CD14-positive monocyte (primary cell): Measurements from ENCODE around the gene BBS10. TPM values are rescaled to one million over a fixed set of nuclear protein-coding genes. Genes with fewer than 3 reads are reported as not detected.

Experiments used
- DNase-seq, 3 donors: peaks; one replicate each; pipeline ENCODE4 v3.0.0-alpha.2; 2011 to 2022
- H2AFZ ChIP-seq: 2 replicates; pipeline ENCODE4 v1.6.0; 2012; ENCODE audit warnings: mild to moderate bottlenecking, low read depth, low read length, inconsistent platforms; ENCODE audit not compliant: insufficient read depth, poor library complexity, severe bottlenecking
- H3K27ac ChIP-seq, 2 donors: 1 replicate in 1 of 2; 2 replicates in 1 of 2; pipeline ENCODE4 v1.5.1; 2012 to 2013; ENCODE audit warnings: low read length in 2 of 2, control low read depth in 1 of 2, inconsistent platforms in 1 of 2, low read depth in 1 of 2, mild to moderate bottlenecking in 1 of 2
- H3K27me3 ChIP-seq, 2 donors: one replicate each; pipeline versions ENCODE4 v1.6.0 to v1.6.1; 2011 to 2013; ENCODE audit warnings: low read length in 2 of 2; ENCODE audit not compliant: control insufficient read depth in 2 of 2, insufficient read depth in 2 of 2
- H3K36me3 ChIP-seq, 2 donors: replicated peaks in 1 of 2; 1 replicate in 1 of 2; 2 replicates in 1 of 2; pipeline versions ENCODE4 v1.5.1 to v1.6.1; 2012 to 2013; ENCODE audit warnings: low read length in 2 of 2, control low read depth in 1 of 2, inconsistent platforms in 1 of 2, mild to moderate bottlenecking in 1 of 2; ENCODE audit not compliant: insufficient read depth in 2 of 2, control insufficient read depth in 1 of 2
- H3K4me1 ChIP-seq, 2 donors: 1 replicate in 1 of 2; 2 replicates in 1 of 2; pipeline versions ENCODE4 v1.5.1 to v1.6.1; 2012 to 2013; ENCODE audit warnings: low read length in 2 of 2, control low read depth in 1 of 2, inconsistent platforms in 1 of 2, mild to moderate bottlenecking in 1 of 2, moderate library complexity in 1 of 2; ENCODE audit not compliant: insufficient read depth in 2 of 2, control insufficient read depth in 1 of 2
- H3K4me2 ChIP-seq: replicated peaks from 2 replicates; pipeline ENCODE3; 2012; ENCODE audit warnings: low read length, moderate library complexity, mild to moderate bottlenecking; ENCODE audit not compliant: poor library complexity, severe bottlenecking; ENCODE audit errors: extremely low read depth
- H3K4me3 ChIP-seq, 3 experiments: fragments of 200-600 bp in 1 of 3; sonication (generic) in 1 of 3; replicated peaks in 1 of 3; 1 replicate in 2 of 3; 2 replicates in 1 of 3; pipeline ENCODE4 v1.5.1; 2011 to 2013; ENCODE audit warnings: low read length in 3 of 3, mild to moderate bottlenecking in 3 of 3, control low read depth in 2 of 3, low read depth in 2 of 3, inconsistent platforms in 1 of 3, moderate library complexity in 1 of 3
- H3K79me2 ChIP-seq: 2 replicates; pipeline ENCODE4 v1.6.0; 2012; ENCODE audit warnings: mild to moderate bottlenecking, control low read depth, inconsistent platforms, low read length, moderate library complexity; ENCODE audit not compliant: insufficient read depth
- H3K9ac ChIP-seq: 2 replicates; pipeline ENCODE4 v1.6.0; 2017; ENCODE audit warnings: low read length, mild to moderate bottlenecking; ENCODE audit not compliant: insufficient read depth, poor library complexity, severe bottlenecking
- H3K9me3 ChIP-seq, 2 donors: replicated peaks in 1 of 2; 1 replicate in 1 of 2; 2 replicates in 1 of 2; pipeline versions ENCODE4 v1.5.1 to v1.6.1; 2012 to 2013; ENCODE audit warnings: low read length in 2 of 2, control low read depth in 1 of 2; ENCODE audit not compliant: control insufficient read depth in 1 of 2, insufficient read depth in 1 of 2
- H4K20me1 ChIP-seq: 2 replicates; pipeline ENCODE4 v1.6.0; 2012; ENCODE audit warnings: mild to moderate bottlenecking, low read length, control low read depth, moderate library complexity; ENCODE audit not compliant: insufficient read depth
- H3K27ac Mint-ChIP-seq, 7 donors: one replicate each; pipeline ENCODE4 v1.8.0; 2020; ENCODE audit warnings: mild to moderate bottlenecking in 7 of 7, mixed read lengths in 7 of 7, moderate library complexity in 6 of 7, inconsistent platforms in 2 of 7
- H3K27me3 Mint-ChIP-seq, 3 donors: one replicate each; pipeline ENCODE4 v1.8.0; 2021 to 2022; ENCODE audit warnings: low read depth in 3 of 3, mild to moderate bottlenecking in 3 of 3, mixed read lengths in 3 of 3, moderate library complexity in 3 of 3, inconsistent platforms in 1 of 3
- H3K36me3 Mint-ChIP-seq, 2 donors: one replicate each; pipeline ENCODE4 v1.8.0; 2020; ENCODE audit warnings: mixed read lengths in 2 of 2, inconsistent platforms in 1 of 2, mild to moderate bottlenecking in 1 of 2
- H3K4me1 Mint-ChIP-seq: one replicate; pipeline ENCODE4 v1.8.0; 2020; ENCODE audit warnings: mild to moderate bottlenecking, mixed read lengths
- H3K4me3 Mint-ChIP-seq, 2 donors: one replicate each; pipeline ENCODE4 v1.8.0; 2020; ENCODE audit warnings: mild to moderate bottlenecking in 2 of 2, mixed read lengths in 2 of 2, moderate library complexity in 1 of 2
- H3K9me3 Mint-ChIP-seq, 7 donors: one replicate each; pipeline ENCODE4 v1.8.0; 2020 to 2022; ENCODE audit warnings: mixed read lengths in 7 of 7, mild to moderate bottlenecking in 6 of 7, moderate library complexity in 6 of 7, inconsistent platforms in 2 of 7
- CTCF ChIP-seq: fragments of 200-600 bp; IDR thresholded peaks from one replicate; pipeline ENCODE4 v1.8.0; 2022; ENCODE audit warnings: antibody characterized with exemption, mild to moderate bottlenecking
- WGBS: methylation state at CpG from one replicate; pipeline ENCODE4 v1.1.5; 2013; ENCODE audit warnings: missing lambda C conversion rate; ENCODE audit not compliant: insufficient coverage; 5-methylcytosine and 5-hydroxymethylcytosine counted together
- intact Hi-C, 2 donors: fragments of 100-400 bp; cut with micrococcal nuclease; formaldehyde crosslinking; loops; one replicate each; pipeline versions ENCODE4 v1.15.0 to v1.15.1; 2023
- polyA plus RNA-seq, 3 donors: library from polyadenylated mRNA; depleted of rRNA in 1 of 3; unstranded in 2 of 3; stranded (reverse) in 1 of 3; fragments of 300-500 nt in 2 of 3; fragments of >200 nt in 1 of 3; fragmentation: Illumina TruSeq in 2 of 3; gene quantifications; 1 replicate in 2 of 3; 2 replicates in 1 of 3; pipeline ENCODE4 v1.2.3, GENCODE V29; 2012 to 2021

Gene BBS10
- polyA plus RNA-seq, 3 donors, result 1.4 to 2.6 (median 1.8) TPM

- H4K20me1 ChIP-seq, result no peaks in the 10 kb centered on the region
- 100% methylated on average over 3 of the region's 7 CpGs for WGBS
- H3K4me1 Mint-ChIP-seq, result no peaks in the 10 kb centered on the region
These were observed 31.7 kb downstream of the BBS10 start for GRCh38 chr12:76316468-76316867.

GRCh38 chr12:76313299-76313698 is 34.9 kb downstream of the BBS10 start:
- Mint-ChIP-seq H3K27me3 (peaks cover 3 to 9% (median 8%) of the 10 kb centered on the region in 3 donors), H3K4me1 (no peaks in the 10 kb centered on the region), H3K27ac (peak overlapping the region in 1 of 7 donors; percentile 53), H3K36me3 (no peaks in the 10 kb centered on the region), H3K4me3 (no peak overlapping the region), H3K9me3 (peaks cover 0 to 3% (median 0%) of the 10 kb centered on the region in 7 donors)
- no peak overlapping the region for H3K4me2 ChIP-seq
- 86% methylated on average over 8 of the region's 9 CpGs for WGBS
- no peaks in the 10 kb centered on the region for H3K27me3 ChIP-seq
- H3K27ac ChIP-seq, result no peak overlapping the region
- intact Hi-C loops, result no loop called here
- no peak for DNase-seq
- no peak overlapping the region for H3K9ac ChIP-seq
- no peak overlapping the region for H3K4me3 ChIP-seq
- no peaks in the 10 kb centered on the region for H4K20me1 ChIP-seq
- no peaks in the 10 kb centered on the region for H3K4me1 ChIP-seq
- H3K36me3 ChIP-seq, result no peaks in the 10 kb centered on the region
- TF ChIP-seq CTCF, result no peak
- no peaks in the 10 kb centered on the region for H3K79me2 ChIP-seq
- no peak overlapping the region for H2AFZ ChIP-seq
- no peaks in the 10 kb centered on the region for H3K9me3 ChIP-seq

More at GRCh38 chr12:76316468-76316867, 31.7 kb downstream of the BBS10 start:
- H3K27ac ChIP-seq, result no peak overlapping the region
- H3K4me2 ChIP-seq, result no peak overlapping the region
- Mint-ChIP-seq H3K9me3 (peaks cover 0 to 7% (median 2%) of the 10 kb centered on the region in 7 donors), H3K36me3 (no peaks in the 10 kb centered on the region), H3K27ac (no peak overlapping the region), H3K4me3 (no peak overlapping the region), H3K27me3 (peaks cover 4 to 6% (median 4%) of the 10 kb centered on the region in 3 donors)
- no peak overlapping the region for H3K9ac ChIP-seq
- intact Hi-C loops, result no loop called here
- no peaks in the 10 kb centered on the region for H3K79me2 ChIP-seq
- H3K4me1 ChIP-seq, result no peaks in the 10 kb centered on the region
- no peak overlapping the region for H2AFZ ChIP-seq
- no peak for TF ChIP-seq CTCF
- no peaks in the 10 kb centered on the region for H3K36me3 ChIP-seq
- no peak overlapping the region for H3K4me3 ChIP-seq
- H3K27me3 ChIP-seq, result no peaks in the 10 kb centered on the region
- DNase-seq, result no peak
- no peaks in the 10 kb centered on the region for H3K9me3 ChIP-seq
